RPMI7951 (cell line): ENCODE results near the gene KDM4B. TPM values are rescaled to one million over a fixed set of nuclear protein-coding genes. Genes with fewer than 3 reads are reported as not detected.
A peak's percentile ranks its signal among the peaks of the same experiment; 100 is the strongest.

Experiments
- DNase-seq: peaks from one replicate; pipeline ENCODE4 v3.0.0-alpha.2; 2012; ENCODE audit warnings: low read depth
- total RNA-seq: library from RNA; depleted of rRNA; stranded (reverse); fragments of >200 nt; shearing (Covaris generic); gene quantifications from 2 replicates; pipeline ENCODE4 v1.2.3, GENCODE V29; 2014

Gene KDM4B
- total RNA-seq, 1 experiment from 2014 or later, result 6.2 TPM

GRCh38 chr19:5103812-5104410 is 135.0 kb downstream of the KDM4B start:
- DNase-seq, result no peak

GRCh38 chr19:5104871-5105351 is 136.0 kb downstream of the KDM4B start:
- DNase-seq, result no peak

DNA sequence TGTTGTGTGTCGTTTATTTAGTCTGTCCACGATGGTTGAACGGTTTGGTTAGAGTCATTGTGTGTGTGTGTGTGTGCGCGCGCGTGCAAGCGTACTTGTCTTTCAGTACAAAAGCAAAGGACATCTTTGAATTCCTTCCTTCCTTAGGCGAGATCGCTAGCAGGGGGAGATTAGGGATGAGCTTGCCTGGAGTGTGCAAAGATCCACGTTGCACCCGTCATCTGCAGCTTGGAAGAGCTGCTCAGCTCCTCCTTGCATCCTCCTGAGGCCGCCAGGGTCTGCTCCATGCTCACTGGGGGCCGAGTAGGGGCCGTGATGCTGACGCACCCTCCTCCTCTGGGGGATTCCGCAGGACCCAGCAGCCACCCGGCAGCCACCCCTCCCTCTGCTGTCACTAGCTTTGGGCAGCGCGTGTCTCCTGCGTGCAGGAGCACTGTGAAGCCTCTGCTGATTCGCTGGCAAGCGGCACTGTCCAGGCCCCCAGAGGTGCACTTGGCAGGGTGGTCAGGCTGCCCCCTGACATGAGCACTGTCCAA is 137.3 kb downstream of the KDM4B start:
- DNase-seq, result no peak

GRCh38 chr19:5106971-5107370 is 138.1 kb downstream of the KDM4B start:
- DNase-seq, result no peak

DNA sequence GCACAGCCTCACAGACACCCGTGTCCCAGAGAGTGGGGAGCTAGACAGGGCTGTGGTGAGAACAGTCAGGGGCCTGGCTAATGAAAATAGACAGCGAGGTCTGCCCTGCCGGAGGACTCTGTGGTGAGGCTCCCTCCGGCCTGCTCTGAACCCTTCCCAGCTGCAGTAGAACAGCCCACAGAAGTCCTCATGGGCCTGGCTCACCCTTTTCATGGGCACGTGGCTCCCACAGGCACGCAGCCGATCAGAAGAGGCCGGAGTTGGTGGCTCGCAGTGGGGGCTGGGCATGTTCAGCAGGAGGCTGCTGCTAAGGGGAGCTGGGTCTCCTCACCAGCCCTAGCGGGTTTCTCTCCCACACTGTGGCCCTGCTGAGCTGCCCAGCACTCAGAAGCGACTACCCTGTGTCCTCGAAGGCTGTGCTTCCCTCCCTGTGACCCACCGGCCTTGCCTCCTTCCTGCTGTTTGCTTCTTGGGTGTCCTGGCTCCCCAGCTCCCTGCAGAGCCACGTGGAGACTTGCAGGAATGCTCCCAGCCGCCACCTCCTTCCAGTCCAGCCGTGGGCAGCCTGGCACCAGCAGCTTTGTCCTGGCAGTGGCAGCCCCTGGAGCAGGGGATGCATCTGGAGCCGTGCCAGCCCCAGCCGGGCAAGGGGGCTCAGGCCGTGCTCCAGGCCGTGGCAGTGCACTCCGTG is 138.7 kb downstream of the KDM4B start:
- no peak for DNase-seq

DNA sequence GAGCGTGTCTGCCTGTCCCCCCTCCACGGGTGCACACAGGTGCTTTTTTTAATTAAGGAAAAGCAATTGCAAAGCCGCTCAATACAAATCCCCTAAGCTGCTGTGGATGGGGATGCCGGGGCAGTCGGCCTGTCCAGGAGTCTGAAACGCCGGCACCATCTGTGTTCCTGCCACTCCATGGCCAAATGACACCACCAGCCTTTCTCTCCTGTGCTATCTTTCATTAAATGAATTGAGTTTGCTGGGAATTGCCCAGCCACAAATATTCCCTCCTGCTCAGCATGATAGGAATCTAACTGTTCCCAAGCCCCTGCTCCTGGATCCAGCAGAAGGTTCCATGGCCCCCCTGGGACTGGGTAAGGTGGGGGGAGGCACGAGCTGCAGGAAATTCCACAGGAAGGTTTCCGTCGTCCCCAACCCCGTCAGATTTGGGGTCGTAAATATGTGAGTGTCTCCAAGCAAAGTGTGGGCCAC is 139.2 kb downstream of the KDM4B start:
- no peak for DNase-seq

GRCh38 chr19:5108866-5109265 is 140.0 kb downstream of the KDM4B start:
- DNase-seq, result no peak

DNA sequence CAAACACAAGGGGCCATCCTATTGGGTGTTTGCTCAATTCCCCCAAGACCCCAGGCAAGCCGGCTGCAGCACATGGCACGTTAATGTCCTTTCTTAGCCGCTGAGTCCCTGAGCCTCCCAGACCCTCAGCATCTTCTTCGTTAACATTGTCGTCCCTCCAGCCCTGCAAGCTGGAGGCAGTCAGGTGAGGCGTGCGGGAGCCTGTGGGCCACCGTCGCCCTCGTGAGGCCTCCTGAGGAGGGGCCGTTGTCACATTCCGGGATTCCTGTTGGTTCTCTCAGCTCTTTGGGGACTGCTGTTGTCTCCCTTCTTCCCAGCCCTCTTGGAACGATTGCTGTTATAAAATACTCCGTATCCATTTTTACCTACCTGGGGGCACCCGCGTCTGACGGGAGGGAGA is 140.6 kb downstream of the KDM4B start:
- no peak for DNase-seq

DNA sequence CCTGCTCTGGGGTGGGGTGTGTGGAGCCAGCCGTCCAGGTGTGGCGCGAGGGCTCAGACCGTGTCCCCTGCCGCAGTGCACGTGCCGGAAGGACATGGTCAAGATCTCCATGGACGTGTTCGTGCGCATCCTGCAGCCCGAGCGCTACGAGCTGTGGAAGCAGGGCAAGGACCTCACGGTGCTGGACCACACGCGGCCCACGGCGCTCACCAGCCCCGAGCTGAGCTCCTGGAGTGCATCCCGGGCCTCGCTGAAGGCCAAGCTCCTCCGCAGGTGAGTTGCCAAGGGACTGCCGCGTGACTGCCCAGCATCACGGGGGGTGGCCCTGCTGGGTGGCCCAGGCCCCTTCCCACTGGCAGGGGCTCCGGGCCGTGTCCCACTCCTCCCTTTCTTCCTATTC is 141.6 kb downstream of the KDM4B start:
- DNase-seq, result no peak

- no peak for DNase-seq
Measured at GRCh38 chr19:5111051-5111450, 142.1 kb downstream of the KDM4B start.

GRCh38 chr19:5112175-5112574 is 143.3 kb downstream of the KDM4B start:
- no peak for DNase-seq

- DNase-seq, result peak; percentile 26
Measured at GRCh38 chr19:5112681-5113575, 144.0 kb downstream of the KDM4B start.

- no peak for DNase-seq
Measured at GRCh38 chr19:5113633-5114586, 145.0 kb downstream of the KDM4B start.

- no peak for DNase-seq
Measured at GRCh38 chr19:5114727-5115126, 145.8 kb downstream of the KDM4B start.

- no peak for DNase-seq
Measured at GRCh38 chr19:5115351-5115750, 146.4 kb downstream of the KDM4B start.

GRCh38 chr19:5115771-5116202 is 146.9 kb downstream of the KDM4B start:
- no peak for DNase-seq

- no peak for DNase-seq
Measured at GRCh38 chr19:5116292-5116691, 147.4 kb downstream of the KDM4B start.

DNA sequence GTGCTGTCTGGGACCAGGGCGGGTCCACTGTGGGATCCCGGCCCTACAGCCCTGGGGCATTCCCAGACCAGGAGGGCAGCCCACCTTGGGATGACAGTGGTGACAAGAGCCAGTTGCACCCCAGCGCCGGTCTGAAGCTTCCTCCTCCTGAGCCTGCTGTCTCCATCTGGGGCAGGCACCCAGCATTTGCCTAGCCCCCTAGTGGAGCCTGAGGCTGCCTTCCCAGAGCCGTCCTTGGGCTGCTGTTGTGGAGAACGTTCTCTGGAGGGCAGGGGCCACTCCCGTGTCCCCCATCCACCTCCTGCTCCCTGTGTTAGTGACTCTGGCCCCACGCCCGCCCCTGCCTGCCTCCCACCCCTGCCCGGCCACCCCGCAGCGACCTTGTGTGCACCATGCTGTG is 148.5 kb downstream of the KDM4B start:
- DNase-seq, result no peak

GRCh38 chr19:5118026-5118425 is 149.1 kb downstream of the KDM4B start:
- DNase-seq, result no peak

- no peak for DNase-seq
Measured at GRCh38 chr19:5119297-5119998, 150.5 kb downstream of the KDM4B start.
